Measurements from ENCODE around the gene STEAP4.

DNA sequence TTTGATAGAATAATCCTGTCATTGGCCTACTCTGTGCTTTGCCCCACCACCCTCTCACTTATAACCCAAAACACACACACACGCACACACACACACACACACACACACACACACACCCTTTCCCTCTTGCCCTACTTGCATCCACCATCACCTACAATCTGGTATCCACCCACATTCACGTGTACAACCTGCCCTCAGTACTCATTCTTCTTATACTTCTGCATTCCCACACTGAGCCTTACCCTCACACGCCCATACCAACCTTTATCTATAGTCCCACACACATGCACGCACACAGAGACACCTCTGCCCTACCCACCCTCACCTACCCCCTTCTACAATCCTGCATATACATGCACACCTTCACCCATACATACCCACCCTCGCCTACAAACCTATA is 76.0 kb downstream of the STEAP4 start:
- TF ChIP-seq, protein P1, sequence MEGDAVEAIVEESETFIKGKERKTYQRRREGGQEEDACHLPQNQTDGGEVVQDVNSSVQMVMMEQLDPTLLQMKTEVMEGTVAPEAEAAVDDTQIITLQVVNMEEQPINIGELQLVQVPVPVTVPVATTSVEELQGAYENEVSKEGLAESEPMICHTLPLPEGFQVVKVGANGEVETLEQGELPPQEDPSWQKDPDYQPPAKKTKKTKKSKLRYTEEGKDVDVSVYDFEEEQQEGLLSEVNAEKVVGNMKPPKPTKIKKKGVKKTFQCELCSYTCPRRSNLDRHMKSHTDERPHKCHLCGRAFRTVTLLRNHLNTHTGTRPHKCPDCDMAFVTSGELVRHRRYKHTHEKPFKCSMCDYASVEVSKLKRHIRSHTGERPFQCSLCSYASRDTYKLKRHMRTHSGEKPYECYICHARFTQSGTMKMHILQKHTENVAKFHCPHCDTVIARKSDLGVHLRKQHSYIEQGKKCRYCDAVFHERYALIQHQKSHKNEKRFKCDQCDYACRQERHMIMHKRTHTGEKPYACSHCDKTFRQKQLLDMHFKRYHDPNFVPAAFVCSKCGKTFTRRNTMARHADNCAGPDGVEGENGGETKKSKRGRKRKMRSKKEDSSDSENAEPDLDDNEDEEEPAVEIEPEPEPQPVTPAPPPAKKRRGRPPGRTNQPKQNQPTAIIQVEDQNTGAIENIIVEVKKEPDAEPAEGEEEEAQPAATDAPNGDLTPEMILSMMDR (IDR thresholded peaks at IDR 0.05) = no peak
- no peak for TF ChIP-seq POLR2A (IDR thresholded peaks at IDR 0.05)

Data from prostate gland (tissue), 2 donors.